Measurements from ENCODE around the gene SOD3. TPM values are rescaled to one million over a fixed set of nuclear protein-coding genes. Genes with fewer than 3 reads are reported as not detected.

SOD3 gene
- not detected for total RNA-seq

- no peaks in the 10 kb centered on the region for H3K4me1 Mint-ChIP-seq
- no peaks in the 10 kb centered on the region for H3K9me3 Mint-ChIP-seq
- H3K4me3 Mint-ChIP-seq: no peak within 1 kb of the TSS
- peaks cover 14% of the 10 kb centered on the region for H3K27me3 Mint-ChIP-seq
- ChIA-PET POLR2A (no interaction called here), CTCF (no interaction called here)
- DNase-seq: no peak
- no peak within 1 kb of the TSS for H3K27ac Mint-ChIP-seq
- H3K36me3 Mint-ChIP-seq (ENCODE audit: low read depth): no peaks in the 10 kb centered on the region
Observed at GRCh38 chr4:24794916-24795665, at the start of gene SOD3. Gene SOD3 (plus strand): TSS chr4:24795573. CDS start chr4:24799522, 3,949 bp downstream.

- H3K4me3 Mint-ChIP-seq: no peak overlapping the region
Observed at GRCh38 chr4:24747234-24747975, 48.0 kb upstream of the SOD3 start.

GRCh38 chr4:24748023-24748422 is 47.4 kb upstream of the SOD3 start:
- Mint-ChIP-seq H3K36me3 (ENCODE audit: low read depth) (no peaks in the 10 kb centered on the region), H3K9me3 (no peaks in the 10 kb centered on the region), H3K27ac (no peak overlapping the region), H3K4me3 (no peak overlapping the region), H3K27me3 (no peaks in the 10 kb centered on the region), H3K4me1 (no peaks in the 10 kb centered on the region)
- POLR2A ChIA-PET: no interaction called here
- CTCF ChIA-PET: interaction anchor here (0.6 kb wide), 1 partner anchor 1220 kb away, joined by 3 read pairs; no protein-coding TSS in a partner anchor
- no peak for DNase-seq

More at GRCh38 chr4:24747234-24747975, 48.0 kb upstream of the SOD3 start:
- Mint-ChIP-seq H3K4me1 (no peaks in the 10 kb centered on the region), H3K9me3 (no peaks in the 10 kb centered on the region), H3K27ac (no peak overlapping the region), H3K27me3 (no peaks in the 10 kb centered on the region), H3K36me3 (ENCODE audit: low read depth) (no peaks in the 10 kb centered on the region)
- ChIA-PET POLR2A (no interaction called here), CTCF (no interaction called here)
- DNase-seq: no peak

GRCh38 chr4:24748758-24749350 is 46.5 kb upstream of the SOD3 start:
- Mint-ChIP-seq H3K27me3 (no peaks in the 10 kb centered on the region), H3K9me3 (no peaks in the 10 kb centered on the region), H3K36me3 (ENCODE audit: low read depth) (no peaks in the 10 kb centered on the region), H3K4me3 (no peak overlapping the region), H3K4me1 (no peaks in the 10 kb centered on the region), H3K27ac (no peak overlapping the region)
- ChIA-PET POLR2A (no interaction called here), CTCF (interaction anchor here (0.6 kb wide), 1 partner anchor 1219 kb away, joined by 3 read pairs; no protein-coding TSS in a partner anchor)
- no peak for DNase-seq

- H3K9me3 Mint-ChIP-seq: no peaks in the 10 kb centered on the region
- H3K4me1 Mint-ChIP-seq: no peaks in the 10 kb centered on the region
- DNase-seq: no peak
- ChIA-PET CTCF (no interaction called here), POLR2A (no interaction called here)
- H3K27me3 Mint-ChIP-seq: no peaks in the 10 kb centered on the region
- no peak overlapping the region for H3K27ac Mint-ChIP-seq
- no peak overlapping the region for H3K4me3 Mint-ChIP-seq
- no peaks in the 10 kb centered on the region for H3K36me3 Mint-ChIP-seq (ENCODE audit: low read depth)
Observed at GRCh38 chr4:24750106-24750505, 45.3 kb upstream of the SOD3 start.

DNA sequence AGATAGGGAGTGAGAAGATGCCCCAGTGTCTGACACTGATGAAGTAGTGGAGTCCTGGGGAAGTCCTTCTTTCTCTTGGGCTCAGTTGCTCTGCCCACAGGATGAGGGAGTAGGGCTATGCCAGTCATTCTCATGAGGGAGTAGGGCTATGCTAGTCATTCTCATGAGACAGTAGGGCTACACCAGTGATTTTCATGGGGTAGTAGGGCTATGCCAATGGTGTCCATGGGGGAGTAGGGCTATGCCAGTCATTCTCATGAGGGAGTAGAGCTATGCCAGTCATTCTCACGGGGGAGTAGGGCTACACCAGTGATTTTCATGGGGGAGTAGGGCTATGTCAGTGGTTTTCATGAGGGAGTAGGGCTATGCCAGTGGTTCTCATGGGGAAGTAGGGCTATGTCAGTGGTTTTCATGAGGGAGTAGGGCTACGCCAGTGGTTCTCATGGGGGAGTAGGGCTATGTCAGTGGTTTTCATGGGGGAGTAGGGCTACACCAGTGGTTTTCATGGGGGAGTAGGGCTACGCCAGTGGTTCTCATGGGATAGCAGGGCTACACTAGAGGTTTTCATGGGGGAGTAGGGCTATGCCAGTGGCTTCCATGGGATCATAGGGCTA is 43.3 kb upstream of the SOD3 start:
- ChIA-PET POLR2A (no interaction called here), CTCF (interaction anchor here (1.5 kb wide), 1 partner anchor 13 kb away, joined by 3 read pairs; no protein-coding TSS in a partner anchor)
- H3K9me3 Mint-ChIP-seq: peaks cover 5% of the 10 kb centered on the region

GRCh38 chr4:24753519-24753918 is 41.9 kb upstream of the SOD3 start:
- no peak overlapping the region for H3K4me3 Mint-ChIP-seq
- no peaks in the 10 kb centered on the region for H3K36me3 Mint-ChIP-seq (ENCODE audit: low read depth)
- ChIA-PET POLR2A (no interaction called here), CTCF (interaction anchor here (1.5 kb wide), 1 partner anchor 15 kb away, joined by 3 read pairs; no protein-coding TSS in a partner anchor)
- H3K27ac Mint-ChIP-seq: no peak overlapping the region
- peaks cover 9% of the 10 kb centered on the region for H3K9me3 Mint-ChIP-seq
- no peak for DNase-seq
- H3K4me1 Mint-ChIP-seq: no peaks in the 10 kb centered on the region
- H3K27me3 Mint-ChIP-seq: peaks cover 4% of the 10 kb centered on the region

More for the DNA sequence above, 43.3 kb upstream of the SOD3 start:
- no peaks in the 10 kb centered on the region for H3K36me3 Mint-ChIP-seq (ENCODE audit: low read depth)
- H3K27me3 Mint-ChIP-seq: peaks cover 4% of the 10 kb centered on the region
- no peak for DNase-seq
- no peak overlapping the region for H3K4me3 Mint-ChIP-seq
- no peaks in the 10 kb centered on the region for H3K4me1 Mint-ChIP-seq
- no peak overlapping the region for H3K27ac Mint-ChIP-seq

DNA sequence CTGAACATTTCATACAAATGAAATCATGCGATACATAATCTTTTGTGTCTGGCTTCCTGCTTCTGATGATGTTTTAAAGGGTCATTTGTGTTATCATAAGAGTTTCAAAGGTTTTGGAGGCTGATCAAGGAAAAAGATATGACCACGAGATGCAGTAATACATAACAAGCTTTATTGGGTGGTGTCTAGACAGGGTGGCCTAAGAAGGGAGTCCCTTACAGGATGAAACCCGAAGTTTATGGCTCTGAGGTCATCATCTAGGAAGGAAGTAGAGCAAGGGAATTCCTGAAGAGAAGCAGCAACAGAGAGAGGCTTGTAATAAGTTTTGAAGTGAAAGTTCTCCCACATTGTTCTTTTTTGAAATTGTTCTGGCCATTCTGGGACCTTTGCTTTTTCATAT is 40.8 kb upstream of the SOD3 start:
- DNase-seq: no peak
- no peak overlapping the region for H3K27ac Mint-ChIP-seq
- no peaks in the 10 kb centered on the region for H3K4me1 Mint-ChIP-seq
- H3K27me3 Mint-ChIP-seq: peaks cover 4% of the 10 kb centered on the region
- peaks cover 10% of the 10 kb centered on the region for H3K9me3 Mint-ChIP-seq
- H3K36me3 Mint-ChIP-seq (ENCODE audit: low read depth): no peaks in the 10 kb centered on the region
- CTCF ChIA-PET: no interaction called here
- POLR2A ChIA-PET: no interaction called here
- H3K4me3 Mint-ChIP-seq: no peak overlapping the region

GRCh38 chr4:24763631-24764297 is 31.6 kb upstream of the SOD3 start:
- DNase-seq: no peak
- ChIA-PET CTCF (no interaction called here), POLR2A (no interaction called here)
- Mint-ChIP-seq H3K4me1 (no peaks in the 10 kb centered on the region), H3K4me3 (no peak overlapping the region), H3K27ac (no peak overlapping the region), H3K36me3 (ENCODE audit: low read depth) (no peaks in the 10 kb centered on the region), H3K27me3 (no peaks in the 10 kb centered on the region), H3K9me3 (no peaks in the 10 kb centered on the region)

GRCh38 chr4:24764345-24764744 is 31.0 kb upstream of the SOD3 start:
- H3K36me3 Mint-ChIP-seq (ENCODE audit: low read depth): no peaks in the 10 kb centered on the region
- H3K27me3 Mint-ChIP-seq: no peaks in the 10 kb centered on the region
- DNase-seq: no peak
- ChIA-PET CTCF (no interaction called here), POLR2A (no interaction called here)
- no peaks in the 10 kb centered on the region for H3K9me3 Mint-ChIP-seq
- no peaks in the 10 kb centered on the region for H3K4me1 Mint-ChIP-seq
- no peak overlapping the region for H3K27ac Mint-ChIP-seq
- no peak overlapping the region for H3K4me3 Mint-ChIP-seq

DNA sequence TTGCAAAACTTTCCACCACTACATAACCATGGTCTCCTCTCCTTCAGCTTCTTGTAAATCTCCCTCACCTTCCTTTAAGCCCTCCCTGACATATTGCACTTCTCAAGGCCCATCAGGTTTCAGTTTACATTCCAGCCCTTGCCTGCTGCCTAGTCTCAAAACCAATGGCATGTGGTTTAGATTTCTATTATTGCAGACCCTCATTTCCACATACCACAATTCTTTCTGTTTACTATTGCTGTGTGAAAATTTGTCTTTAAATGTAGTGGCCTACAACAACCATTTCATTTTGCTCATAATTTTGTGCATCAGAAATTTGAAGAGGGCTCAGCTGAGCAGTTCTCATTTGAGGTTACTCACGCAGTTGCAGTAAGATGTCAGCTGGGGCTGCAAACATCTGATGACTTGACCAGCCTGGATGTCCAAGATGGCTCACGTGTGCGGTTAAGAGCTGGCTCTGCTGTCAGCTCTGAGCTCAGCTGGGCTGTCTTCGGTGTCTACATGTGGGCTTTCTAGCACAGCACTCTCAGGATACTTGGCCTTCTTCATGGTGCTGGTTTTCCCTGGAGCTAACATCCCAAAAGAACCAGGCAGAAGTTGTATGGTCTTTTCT is 29.9 kb upstream of the SOD3 start:
- Mint-ChIP-seq H3K27ac (no peak overlapping the region), H3K4me3 (no peak overlapping the region), H3K4me1 (peaks cover 3% of the 10 kb centered on the region), H3K9me3 (no peaks in the 10 kb centered on the region), H3K36me3 (ENCODE audit: low read depth) (no peaks in the 10 kb centered on the region), H3K27me3 (no peaks in the 10 kb centered on the region)
- DNase-seq: no peak
- CTCF ChIA-PET: no interaction called here
- POLR2A ChIA-PET: no interaction called here

DNA sequence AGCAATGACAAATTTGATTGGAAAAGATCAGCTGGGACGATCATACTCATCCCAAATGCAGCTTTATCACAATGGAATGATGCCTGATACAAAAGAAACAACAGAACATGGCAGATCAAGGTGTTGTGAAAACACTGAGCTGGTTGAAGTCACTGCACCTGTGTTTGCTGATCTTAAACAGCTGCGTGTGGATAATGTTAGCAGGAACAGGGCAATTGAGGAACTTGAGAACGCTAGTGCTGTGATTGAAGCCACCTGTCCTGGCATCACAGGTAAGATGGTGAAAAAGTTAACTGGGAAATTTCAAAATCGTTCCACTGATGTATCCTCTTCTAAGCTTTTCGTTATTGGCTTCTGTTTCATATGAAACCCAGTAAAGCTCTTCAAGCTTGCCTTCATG is 27.4 kb upstream of the SOD3 start:
- Mint-ChIP-seq H3K27ac (no peak overlapping the region), H3K9me3 (no peaks in the 10 kb centered on the region), H3K36me3 (ENCODE audit: low read depth) (no peaks in the 10 kb centered on the region), H3K4me1 (peaks cover 3% of the 10 kb centered on the region), H3K27me3 (no peaks in the 10 kb centered on the region), H3K4me3 (no peak overlapping the region)
- POLR2A ChIA-PET: no interaction called here
- CTCF ChIA-PET: no interaction called here
- DNase-seq: no peak
